ENCODE measurements around the gene PRICKLE2.

DNA sequence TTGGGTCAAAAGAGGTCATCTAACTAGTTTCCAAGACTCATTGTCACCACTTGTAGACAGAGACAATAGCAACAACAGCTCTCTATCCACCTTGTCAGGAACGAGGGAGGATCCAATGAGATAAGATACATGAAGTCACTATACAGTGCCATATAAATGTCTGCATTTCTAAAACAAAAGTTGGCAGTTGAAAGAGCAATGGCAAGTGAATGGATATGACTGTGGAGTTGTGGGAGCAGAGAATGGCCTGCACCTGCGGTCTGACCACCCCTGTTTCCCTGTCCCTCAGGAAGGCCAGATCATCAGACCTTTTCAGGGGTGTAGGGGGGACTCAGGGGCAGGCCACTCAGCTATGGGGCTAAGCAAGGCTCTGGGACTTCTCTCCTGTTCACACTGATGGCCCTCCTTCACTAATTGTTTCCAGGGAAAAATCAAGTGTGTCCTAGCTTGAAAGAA lies 161.3 kb downstream of the PRICKLE2 start:
- TF ChIP-seq EZH2 (optimal IDR thresholded peaks at IDR 0.05; ENCODE audit: low read depth, low read length), result no peak
- TF ChIP-seq, protein P1, sequence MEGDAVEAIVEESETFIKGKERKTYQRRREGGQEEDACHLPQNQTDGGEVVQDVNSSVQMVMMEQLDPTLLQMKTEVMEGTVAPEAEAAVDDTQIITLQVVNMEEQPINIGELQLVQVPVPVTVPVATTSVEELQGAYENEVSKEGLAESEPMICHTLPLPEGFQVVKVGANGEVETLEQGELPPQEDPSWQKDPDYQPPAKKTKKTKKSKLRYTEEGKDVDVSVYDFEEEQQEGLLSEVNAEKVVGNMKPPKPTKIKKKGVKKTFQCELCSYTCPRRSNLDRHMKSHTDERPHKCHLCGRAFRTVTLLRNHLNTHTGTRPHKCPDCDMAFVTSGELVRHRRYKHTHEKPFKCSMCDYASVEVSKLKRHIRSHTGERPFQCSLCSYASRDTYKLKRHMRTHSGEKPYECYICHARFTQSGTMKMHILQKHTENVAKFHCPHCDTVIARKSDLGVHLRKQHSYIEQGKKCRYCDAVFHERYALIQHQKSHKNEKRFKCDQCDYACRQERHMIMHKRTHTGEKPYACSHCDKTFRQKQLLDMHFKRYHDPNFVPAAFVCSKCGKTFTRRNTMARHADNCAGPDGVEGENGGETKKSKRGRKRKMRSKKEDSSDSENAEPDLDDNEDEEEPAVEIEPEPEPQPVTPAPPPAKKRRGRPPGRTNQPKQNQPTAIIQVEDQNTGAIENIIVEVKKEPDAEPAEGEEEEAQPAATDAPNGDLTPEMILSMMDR (IDR thresholded peaks at IDR 0.05; ENCODE audit: low read length), result no peak

Measured in MM.1S (cell line).